ENCODE data around the gene RRAGC.
"Not testable (repeated sequence)": the region's sequence is repeated elsewhere in the genome, so short reads cannot be mapped to it uniquely, and the experiment has no call there.

GRCh38 chr1:38811466-38811865, 48.1 kb downstream of the RRAGC start:
- TF ChIP-seq, protein P1, sequence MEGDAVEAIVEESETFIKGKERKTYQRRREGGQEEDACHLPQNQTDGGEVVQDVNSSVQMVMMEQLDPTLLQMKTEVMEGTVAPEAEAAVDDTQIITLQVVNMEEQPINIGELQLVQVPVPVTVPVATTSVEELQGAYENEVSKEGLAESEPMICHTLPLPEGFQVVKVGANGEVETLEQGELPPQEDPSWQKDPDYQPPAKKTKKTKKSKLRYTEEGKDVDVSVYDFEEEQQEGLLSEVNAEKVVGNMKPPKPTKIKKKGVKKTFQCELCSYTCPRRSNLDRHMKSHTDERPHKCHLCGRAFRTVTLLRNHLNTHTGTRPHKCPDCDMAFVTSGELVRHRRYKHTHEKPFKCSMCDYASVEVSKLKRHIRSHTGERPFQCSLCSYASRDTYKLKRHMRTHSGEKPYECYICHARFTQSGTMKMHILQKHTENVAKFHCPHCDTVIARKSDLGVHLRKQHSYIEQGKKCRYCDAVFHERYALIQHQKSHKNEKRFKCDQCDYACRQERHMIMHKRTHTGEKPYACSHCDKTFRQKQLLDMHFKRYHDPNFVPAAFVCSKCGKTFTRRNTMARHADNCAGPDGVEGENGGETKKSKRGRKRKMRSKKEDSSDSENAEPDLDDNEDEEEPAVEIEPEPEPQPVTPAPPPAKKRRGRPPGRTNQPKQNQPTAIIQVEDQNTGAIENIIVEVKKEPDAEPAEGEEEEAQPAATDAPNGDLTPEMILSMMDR (IDR thresholded peaks at IDR 0.05): not testable (repeated sequence)
- TF ChIP-seq POLR2AphosphoS5 (IDR thresholded peaks at IDR 0.05): not testable (repeated sequence)

Data from prostate gland (tissue), 2 donors.